ENCODE results near the gene OPN3.

DNA sequence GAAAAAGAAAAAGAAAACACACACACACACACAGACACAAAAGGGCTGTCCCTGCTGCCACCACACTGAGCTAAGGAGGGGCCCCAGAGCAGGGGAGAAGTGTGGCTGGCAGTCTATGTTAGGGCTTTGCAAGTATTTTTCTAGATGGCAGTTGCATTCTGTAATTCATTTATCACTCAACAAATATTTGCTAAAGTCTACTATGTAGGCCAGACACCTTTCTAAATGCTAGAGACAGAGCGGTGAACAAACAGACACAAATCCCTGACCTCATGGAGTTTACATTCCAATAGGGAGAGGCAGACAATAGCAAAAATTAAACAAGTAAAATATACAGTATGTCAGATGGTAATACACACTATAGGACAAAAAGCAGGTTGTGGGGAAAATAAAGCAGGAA lies 32.1 kb upstream of the OPN3 start:
- TF ChIP-seq CTCF (IDR thresholded peaks at IDR 0.05): no peak
- no peak for TF ChIP-seq POLR2A (IDR thresholded peaks at IDR 0.05)
